ENCODE measurements around the gene RNF19B.
"Not testable (repeated sequence)": the region's sequence is repeated elsewhere in the genome, so short reads cannot be mapped to it uniquely, and the experiment has no call there.

Gene RNF19B

DNA sequence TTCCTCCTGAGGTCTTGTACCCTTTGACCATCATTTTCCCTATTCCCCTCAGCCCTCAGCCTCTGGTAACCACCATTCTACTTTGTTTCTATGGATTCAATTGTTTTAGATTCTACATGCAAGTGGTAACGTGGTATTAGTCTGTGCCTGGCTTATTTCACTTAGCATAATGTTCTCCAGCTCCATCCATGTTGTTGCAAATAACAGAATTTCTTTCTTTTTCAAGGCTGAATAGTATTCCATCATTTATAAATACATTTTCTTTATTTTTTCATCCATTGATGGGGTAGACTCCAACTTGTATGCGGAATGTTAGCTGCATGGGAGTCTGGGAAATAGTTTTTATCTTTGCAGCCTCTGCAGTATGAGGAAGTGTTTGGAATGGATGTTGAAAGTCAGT, 37.2 kb downstream of the RNF19B start:
- no peak for DNase-seq

DNA sequence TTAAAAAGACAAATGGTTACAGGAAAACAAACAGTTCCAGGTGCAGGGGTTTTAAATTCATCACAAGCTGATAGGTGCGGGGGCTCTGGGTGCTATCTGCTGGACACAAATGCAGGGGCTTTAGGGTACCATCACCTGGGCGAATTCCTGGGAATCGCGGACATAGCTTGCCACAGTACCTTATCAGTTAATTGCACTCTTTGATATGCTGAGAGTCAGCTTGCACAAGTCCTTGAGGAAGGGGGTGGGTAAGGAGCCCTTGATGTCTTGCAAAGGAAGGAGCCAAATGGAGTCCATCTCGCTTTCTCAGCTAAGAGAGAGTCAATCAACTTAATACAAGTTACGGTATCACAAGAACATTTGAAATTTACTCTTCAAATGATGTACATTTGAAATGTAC, 38.0 kb downstream of the RNF19B start:
- no peak for DNase-seq

DNA sequence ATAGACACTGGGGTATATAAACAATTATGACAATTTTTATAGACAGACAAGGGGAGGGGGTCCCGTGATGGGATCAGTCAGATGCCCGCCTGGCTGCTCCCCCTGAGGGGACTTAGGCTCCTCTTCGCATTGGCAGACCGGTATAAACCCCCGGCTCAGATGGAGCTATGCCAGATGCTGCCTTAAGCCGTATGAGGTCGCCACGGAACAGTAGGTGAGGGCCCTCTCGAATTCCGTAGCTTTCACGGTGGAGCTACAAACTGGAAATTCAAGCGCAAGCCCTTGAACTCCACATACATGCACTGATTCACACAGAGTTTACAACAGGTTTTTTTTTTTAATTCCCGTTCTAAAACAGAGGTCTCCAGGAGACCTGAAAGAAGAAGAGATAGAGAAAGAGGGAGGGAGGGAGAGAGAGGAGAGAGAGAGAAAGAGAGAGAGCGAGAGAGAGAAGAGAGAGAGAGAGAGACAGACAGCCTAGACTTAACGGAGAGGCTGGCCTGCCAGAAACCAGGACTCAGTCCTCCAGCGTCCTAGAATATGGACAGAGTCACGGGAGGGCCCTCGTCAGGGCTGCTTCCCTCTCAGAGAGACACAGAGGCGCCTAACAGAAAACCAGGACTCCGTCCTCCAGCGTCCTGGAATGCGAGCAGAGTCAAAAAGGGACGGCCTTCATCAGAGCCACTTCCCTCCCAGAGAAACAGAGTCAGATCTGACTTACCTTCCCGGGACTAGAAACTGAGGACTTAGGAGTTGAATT, 39.0 kb downstream of the RNF19B start:
- no peak for DNase-seq

DNA sequence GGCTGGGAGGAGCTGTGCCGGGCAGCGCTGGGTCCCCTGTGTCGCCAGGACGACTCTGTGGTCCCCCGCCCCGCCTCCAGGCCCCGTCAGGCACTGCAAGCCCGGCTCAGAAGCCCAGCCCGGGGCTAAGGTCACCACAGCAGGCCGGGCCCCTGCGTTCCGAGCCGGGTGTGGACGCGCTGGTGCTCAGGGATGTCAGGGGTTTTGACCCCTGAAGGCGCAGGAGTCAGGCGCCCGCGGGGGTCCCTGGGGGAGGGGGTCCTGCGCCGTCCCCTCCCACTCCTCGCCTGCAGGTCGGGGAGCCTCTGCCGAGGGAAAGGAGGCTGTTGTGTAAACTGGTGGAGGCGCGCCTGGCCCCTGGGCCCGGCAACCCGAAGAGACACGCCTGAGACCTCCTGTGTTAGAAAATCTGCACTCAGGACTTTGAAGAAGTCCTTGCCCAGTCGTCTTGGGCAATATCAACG, 39.7 kb downstream of the RNF19B start:
- no peak for DNase-seq

DNA sequence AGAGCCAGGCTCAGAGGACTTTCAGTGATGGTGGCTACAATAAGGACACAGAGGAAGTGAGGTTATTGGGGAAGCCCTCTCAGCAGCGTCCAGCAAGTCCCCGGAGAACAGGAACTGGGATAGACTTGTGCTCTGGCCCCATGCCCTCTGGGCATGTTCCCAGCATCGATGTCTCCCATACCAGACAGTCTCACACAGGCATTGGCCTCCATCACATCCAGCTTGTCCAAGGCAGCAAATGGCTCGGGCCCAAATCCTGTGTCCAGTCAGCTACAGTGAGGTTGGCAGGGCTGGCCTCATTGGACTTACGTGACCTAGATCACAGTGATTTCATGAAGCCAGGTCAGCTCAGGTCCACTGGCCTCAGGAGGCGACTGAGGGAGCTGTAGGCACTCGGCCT, 43.8 kb downstream of the RNF19B start:
- DNase-seq, result no peak

DNA sequence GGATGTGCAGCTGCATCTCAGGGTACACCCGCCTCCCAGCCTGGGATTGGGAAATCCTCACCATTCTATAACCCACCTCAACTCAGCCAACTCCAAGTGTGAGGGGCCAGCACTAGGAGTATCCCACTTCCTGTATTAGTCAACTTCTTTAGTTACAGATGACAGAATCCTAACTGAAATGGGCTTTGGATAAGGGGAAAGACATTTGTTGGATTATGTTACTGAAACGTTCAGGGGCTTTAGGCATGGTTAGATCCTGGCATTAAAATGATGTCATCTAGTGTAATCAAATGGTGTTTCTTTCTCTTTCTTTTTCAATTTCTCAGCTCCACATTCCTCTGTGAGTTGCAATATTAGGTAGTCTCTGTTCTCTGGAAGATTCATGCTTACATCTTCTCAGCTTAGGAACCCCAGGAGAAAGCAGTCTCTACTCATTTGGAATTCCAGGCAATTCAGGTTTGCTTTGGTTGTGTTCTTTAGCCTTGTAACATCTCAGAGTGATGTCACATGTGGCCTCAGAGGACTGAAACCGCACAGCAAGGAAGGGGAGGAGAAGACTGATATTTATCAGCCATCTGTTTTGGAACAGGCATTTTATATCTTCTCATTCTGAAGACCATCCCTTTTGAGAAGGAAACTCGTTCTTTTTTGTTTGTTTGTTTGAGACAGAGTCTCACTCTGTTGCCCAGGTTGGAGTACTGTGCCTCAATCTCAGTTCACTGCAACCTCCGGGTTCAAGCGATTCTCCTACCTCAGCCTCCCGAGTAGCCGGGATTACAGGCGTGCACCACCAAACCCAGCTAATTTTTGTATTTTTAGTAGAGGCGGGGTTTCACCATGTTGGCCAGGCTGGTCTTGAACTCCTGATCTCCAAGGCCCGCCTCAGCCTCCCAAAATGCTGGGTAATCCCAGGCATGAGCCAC, 44.5 kb downstream of the RNF19B start:
- DNase-seq, result no peak

DNA sequence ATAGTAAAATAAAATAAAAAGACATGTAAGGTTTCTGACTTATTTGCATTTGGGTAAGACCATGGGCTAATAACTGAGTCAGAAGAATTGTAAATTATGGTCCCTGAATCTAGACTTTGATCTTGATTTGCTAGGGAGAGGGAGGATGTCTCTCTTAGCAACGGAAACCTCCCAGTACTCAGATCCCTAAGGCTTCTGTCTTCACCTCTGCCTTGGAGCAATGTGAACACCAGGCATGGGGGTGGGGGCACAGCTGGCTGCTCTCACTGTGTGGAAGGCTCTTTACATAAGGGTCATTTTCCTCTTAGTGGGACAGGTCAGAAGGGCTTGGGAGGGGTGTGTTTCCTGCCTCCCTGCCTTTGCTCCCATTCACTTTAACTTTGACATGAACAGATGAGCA, 46.4 kb downstream of the RNF19B start:
- DNase-seq, result no peak

DNA sequence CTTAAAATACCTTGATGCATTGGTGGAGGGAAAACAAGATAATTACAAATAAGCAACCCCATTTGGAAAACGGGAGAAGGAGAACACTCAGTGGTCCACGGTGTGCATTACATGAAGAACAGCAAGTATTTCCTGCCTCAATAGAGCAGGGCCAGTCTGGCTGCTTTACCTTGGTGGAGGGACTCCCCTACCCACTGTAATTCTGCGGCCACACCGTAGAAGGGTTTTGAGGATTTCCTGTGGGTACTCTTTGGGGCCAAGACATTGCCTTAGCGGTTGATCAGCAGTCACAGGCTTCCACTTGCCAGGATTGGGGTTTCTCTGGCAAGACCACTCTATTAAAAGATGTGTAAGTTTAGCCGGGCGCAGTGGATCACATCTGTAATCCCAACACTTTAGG, 47.1 kb downstream of the RNF19B start:
- no peak for DNase-seq

DNA sequence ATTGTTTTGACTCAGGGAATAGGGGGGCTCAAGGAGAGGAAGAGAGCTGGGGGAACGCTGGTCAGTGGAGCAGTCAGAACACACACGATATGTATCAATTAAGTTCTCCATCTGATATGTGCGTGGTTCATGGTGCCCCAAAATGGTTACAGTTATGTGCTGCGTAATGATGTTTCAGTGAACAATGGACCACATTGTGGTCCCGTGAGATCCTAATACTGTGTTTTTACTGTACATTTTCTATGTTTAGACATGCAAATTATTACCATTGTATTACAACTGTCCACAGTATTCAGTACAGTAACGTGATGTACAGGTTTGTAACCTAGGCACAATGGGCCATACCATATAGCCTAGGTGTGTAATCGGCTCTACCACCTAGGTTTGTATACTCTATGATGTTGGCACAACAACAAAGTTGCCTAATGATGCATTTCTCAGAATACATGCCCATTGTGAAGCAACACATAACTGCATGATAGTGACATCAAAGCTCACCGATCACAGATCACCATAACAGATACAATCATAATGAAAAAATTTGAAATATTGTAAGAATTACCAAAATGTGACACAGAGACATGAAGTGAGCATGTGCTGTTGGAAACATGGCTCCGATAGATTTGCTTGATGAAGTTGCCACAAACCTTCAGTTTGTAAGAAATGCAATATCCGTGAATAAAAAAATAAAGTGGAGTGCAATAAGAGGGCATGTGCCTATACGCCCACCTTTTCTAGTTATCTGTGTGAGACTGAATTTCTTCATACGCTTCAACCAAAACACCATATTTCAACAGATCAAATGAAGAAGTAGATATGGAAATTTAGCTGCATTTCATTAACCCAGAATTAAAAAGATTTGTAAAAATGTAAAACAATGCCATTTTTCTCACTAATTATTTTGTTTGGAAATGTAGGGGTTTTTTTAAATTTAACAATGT, 48.6 kb downstream of the RNF19B start:
- DNase-seq, result no peak

DNA sequence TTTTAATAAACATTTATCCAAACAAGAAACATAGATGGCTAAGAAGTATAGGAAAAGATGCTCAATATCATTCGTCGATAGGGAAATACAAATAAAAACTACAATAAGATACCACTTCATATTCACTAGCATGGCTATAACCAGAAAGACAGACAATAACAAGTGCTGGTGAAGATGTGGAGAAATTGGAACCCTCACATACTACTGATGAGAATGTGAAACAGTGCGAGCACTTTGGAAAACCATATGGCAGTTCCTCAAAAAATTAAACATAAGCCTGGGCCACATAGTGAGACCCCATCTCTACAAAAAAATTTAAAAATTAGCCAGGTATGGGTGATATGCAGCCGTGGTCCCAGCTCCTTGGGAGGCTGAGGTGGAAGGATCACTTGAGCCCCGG, 54.3 kb downstream of the RNF19B start:
- no peak for DNase-seq

DNA sequence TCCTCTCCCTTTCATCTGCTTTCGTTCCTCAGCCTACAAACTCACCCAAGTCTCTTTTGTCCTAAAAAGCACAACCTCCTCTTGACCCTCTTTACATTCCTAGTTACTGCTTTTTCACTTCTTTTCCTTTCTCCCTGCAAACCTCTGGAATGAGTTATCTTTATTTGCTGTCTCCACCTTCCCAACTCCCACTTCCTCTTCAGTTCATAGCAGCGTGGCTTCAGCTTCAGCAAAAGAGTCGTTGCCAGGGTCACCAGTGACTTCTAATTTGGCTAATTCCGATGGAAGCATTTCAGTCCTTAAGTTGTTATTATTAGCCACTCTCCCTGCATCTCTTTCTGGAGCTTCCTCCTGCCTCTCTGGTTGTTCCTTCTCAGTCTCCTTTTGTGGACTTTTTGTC, 57.2 kb downstream of the RNF19B start:
- DNase-seq, result no peak

DNA sequence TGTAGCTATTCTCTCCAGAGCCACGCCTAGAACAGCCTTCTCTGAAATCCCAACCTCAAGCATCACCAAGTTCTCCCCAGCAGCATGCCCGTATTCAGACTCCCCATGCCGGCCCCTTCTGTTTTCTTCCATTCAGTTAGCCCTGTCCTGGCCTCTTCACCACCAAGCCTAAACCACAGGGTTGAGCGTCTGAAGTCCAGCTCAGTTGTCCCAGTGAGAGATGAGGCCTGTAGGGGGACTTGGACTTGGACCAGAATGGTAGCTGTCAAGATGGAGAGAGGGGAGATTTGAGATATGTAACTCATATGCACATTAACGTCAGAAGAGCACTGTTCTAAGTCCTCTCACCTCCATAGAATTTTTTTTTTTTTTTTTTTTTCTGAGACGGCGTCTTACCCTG, 58.0 kb downstream of the RNF19B start:
- no peak for DNase-seq

DNA sequence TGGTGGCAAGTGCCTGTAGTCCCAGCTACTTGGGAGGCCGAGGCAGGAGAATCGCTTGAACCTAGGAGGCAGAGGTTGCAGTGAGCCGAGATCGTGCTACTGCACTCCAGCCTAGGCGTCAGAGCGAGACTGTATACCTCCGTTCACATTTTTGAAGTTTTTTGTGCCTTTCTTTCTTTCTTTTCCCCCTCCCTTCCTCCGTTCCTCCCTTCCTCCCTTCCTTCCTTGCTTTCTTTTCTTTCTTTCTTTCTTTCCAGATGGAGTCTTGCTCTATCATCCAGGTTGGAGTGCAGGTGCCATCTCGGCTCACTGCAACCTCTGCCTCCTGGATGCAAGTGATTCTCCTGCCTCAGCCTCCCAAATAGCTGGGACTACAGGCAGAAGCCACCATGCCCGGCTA, 59.0 kb downstream of the RNF19B start:
- not testable (repeated sequence) for DNase-seq

DNA sequence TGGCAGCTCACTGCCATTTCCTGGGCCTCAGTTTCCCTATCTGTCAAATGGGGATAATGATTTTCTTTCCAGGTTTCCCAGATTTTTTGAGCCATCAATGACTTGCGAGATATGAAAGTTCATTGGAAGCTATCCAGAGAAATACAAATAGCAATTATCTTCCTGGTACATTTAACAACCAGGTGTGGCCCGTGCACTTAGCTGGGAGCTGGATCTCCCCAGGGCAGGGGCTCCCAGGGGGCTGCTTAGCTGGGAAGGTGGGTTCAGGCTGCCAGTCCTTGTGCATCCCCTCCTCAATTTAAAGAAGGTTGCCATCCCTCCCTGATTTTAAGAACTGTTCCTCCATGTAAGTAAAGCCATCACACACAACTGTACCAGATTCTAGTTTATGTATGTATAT, 59.8 kb downstream of the RNF19B start:
- DNase-seq, result no peak

DNA sequence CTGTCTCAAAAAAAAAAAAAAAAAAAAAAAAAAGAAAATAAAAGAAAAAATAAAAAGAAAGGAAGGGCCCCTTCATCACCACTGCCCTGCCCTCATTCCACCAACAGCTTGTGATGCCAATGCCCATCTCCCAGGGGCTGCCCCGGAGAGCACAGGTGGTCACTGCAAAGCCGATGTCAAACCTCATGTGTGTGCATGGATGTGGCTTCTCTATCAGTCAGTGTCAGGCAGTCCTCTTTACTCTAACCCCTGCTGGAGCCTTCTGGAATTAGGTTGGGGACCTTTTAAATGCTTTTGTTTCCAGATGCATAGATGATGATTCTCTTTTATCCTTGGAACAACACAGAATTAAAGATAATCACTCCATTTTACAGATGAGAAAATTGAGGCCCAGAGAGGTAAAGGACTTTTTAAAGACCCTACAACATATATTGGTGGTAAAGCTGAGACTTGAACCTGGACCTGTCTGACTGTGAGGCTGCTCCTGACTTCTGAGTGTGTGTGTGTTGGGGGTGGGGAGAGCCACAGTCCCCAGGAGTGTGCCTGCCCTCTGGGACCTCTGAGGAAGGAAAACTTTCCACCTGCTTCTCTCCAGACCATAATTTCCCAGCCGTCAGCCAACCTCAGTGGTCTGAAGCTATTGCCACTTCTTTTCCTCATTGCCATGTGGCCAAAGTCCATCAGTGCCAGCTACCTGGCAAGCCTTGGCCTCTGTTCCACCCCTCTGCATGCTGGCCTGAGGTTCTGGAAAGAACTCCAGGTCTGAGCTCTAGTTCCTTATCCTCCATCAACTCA, 60.4 kb downstream of the RNF19B start:
- no peak for DNase-seq

DNA sequence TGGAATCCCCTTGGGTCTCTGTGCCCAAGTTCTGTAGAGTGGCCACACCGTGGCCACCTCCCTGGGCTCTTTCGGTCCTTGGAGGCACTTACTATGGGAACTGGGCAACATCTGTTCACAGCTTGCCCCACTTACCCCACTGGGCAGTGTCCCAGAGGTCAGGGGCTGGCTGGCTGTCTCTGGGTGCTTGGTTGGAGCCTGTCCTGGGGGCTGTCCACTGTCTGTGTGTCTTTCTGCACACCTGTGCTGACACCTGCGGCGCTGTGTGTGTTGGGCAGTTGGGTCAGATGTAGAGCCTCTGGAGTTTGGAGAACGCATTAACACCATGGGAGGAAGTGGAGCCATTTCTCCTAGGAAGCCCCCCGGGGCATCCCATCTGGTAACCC, 62.1 kb downstream of the RNF19B start:
- no peak for DNase-seq

DNA sequence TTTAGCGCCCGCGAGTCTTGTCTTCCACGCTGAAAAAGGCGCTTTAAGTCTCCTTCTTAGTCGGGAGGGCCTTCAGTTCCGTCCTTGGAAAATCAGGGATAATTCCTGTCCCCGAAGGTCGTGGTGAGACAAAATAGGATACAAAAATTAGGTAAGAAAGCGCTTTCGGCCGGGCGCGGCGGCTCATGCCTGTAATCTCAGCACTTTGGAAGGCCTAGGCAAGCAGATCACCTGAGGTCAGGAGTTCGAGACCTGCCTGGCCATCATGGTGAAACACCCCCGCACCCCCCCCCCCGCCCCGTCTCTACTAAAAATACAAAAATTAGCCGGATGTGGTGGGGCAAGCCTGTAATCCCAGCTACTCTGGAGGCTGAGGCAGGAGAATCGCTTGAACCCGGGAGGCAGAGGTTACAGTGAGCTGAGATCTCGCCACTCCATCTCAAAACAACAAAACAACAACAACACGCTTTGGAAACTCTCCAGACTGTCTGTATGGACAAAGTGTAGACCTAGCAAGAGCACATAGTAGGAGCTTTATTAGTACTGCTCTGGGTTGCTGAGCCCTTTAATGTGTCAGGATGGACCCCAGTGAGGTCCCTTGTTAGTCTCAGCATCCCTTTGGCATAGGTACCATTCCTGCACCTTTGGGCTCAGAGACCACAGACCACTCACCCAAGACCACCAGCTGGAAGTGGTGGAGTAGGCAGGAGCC, 62.6 kb downstream of the RNF19B start:
- no peak for DNase-seq

DNA sequence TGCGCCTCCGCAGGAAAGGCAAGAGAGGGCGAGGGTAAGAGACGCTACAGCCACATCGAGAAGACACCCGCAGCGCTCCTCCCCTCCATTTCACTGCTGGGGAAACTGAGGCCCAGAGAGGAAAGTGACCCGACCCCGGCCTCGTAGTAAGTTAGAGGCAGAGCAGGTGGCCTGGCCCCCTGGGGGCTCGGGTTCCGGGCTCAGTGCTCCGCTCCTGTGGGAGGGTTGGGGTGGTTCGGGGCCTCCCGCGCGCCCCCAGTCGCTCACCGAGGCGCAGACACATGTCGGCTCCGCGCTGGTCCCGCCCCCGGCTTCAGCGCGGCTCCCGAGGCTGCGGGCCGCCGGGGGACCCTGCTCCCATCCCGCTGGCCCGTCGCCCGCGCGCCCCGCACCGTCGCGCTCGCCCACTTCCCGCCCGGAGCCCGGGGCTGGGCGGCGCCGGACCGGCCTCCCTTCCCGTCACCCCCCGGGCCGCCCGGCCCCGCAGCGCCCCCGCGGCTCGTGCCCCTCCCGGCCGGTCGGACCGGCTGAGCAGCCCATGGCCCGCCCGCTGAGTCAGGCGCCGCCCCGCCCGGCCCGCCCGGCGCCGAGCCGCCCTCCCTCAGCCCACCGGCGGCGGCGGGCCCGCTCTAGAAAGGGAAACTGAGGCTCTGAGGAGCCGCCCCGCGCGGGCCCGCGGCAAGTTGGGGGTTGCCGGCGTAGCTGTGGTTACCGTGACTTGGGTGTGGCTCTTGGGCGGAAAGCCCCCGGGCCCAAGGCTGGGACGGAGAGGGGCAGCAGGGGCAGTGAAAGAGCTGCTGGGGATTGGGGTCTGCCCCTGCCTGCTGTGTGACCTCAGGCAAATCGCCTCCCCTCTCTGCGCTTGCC, 63.4 kb downstream of the RNF19B start, which contains the start of gene TMEM54:
TSS of gene TMEM54 (minus strand) at position 434 of the 867 bp plus-strand sequence. CDS start at position 283, 151 bp downstream.
- DNase-seq, result no peak

DNA sequence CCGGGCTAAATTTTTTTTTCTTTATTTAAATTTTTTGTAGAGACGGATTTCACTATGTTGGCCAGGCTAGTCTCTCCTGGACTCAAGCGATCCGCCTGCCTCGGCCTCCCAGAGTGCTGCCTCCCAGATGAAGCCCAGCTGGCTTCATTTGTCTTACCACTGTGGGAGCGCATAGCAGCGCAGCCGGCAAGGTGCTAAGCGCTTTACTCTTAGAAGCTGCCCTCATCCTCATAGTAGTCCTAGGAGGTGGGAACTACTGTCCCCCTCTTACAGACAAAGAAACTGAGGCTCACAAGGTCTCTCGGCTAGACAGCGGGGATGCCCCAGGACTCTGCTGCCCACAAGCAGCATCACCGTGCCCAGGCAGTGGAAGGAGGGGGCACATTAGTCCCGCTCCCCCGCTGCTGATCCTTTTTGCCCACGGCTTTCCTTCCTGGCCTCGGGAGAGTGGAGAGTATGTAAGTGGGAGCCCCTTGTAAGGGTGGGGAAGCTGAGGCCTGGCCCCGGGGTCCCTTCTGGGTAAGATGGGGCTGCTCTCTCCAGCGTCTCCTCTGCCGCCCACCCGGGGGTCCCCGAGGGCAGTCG, 64.1 kb downstream of the RNF19B start:
- no peak for DNase-seq

Measured in NCI-H748 treated with DMSO at 0.1 percent for 48 hours (cell line).